HCT116 (cell line): ENCODE data around the gene MICAL1. TPM values are rescaled to one million over a fixed set of nuclear protein-coding genes. Genes with fewer than 3 reads are reported as not detected.

ENCODE experiments used
- ATAC-seq: fragments of 200-7000 bp; cut with Tn5 transposase; 2 replicates; pipeline ENCODE4 v1.9.1; 2020; ENCODE audit warnings: mild to moderate bottlenecking, moderate library complexity
- BruUV-seq: library from RNA; stranded (reverse); fragments of 400-500 nt; replicated peaks from 2 replicates; lab custom pipeline; 2021; lab: Mats Ljungman, UMichigan
- CTCF ChIA-PET: fragments of 300-600 bp; sonication (Branson Sonifier 250); formaldehyde crosslinking; loops from one replicate; lab custom pipeline; 2021; ENCODE audit warnings: antibody characterized with exemption; lab: Charles Lee
- POLR2A ChIA-PET: fragments of 300-600, 350-600 bp; sonication (Branson Sonifier 250); formaldehyde crosslinking; loops from one replicate; lab custom pipeline; 2021; ENCODE audit warnings: antibody characterized with exemption; lab: Charles Lee
- RAD21 ChIA-PET, 2 experiments: fragments of 300-600 bp; sonication (Branson Sonifier 250); formaldehyde crosslinking; loops; one replicate each; lab custom pipeline; 2023; ENCODE audit warnings: low total read pairs in 2 of 2; ENCODE audit not compliant: uncharacterized antibody in 2 of 2, unreplicated experiment in 2 of 2, low non-redundant PET in 1 of 2; lab: Charles Lee
- DNase-seq: peaks from one replicate; pipeline ENCODE4 v3.0.0-alpha.2; 2010; ENCODE audit warnings: low read depth, low spot score
- H2AFZ ChIP-seq: fragments of 200-600 bp; shearing (Covaris generic), sonication (generic); 2 replicates; pipeline ENCODE4 v1.6.1; 2017; ENCODE audit warnings: low read depth, mixed run types, mixed read lengths, antibody characterized with exemption, low read length; ENCODE audit not compliant: poor library complexity, severe bottlenecking
- H3K27ac ChIP-seq: 2 replicates; pipeline ENCODE4 v1.5.1; 2012; ENCODE audit warnings: low read depth, low read length
- H3K27me3 ChIP-seq: fragments of 200-600 bp; sonication (generic); 2 replicates; pipeline ENCODE4 v1.6.1; 2016; ENCODE audit warnings: mixed run types, low read length, mixed read lengths; ENCODE audit not compliant: insufficient read depth
- H3K36me3 ChIP-seq, 2 experiments: fragments of 200-500 bp in 1 of 2; fragments of 200-600 bp in 1 of 2; sonication (Bioruptor generic) in 1 of 2; sonication (generic) in 1 of 2; 2 replicates each; pipeline versions ENCODE4 v1.5.1 to v1.6.1; 2014 to 2016; ENCODE audit warnings: low read length in 2 of 2, inconsistent platforms in 1 of 2, mixed read lengths in 1 of 2, mixed run types in 1 of 2; ENCODE audit not compliant: insufficient read depth in 2 of 2, control insufficient read depth in 1 of 2
- H3K4me1 ChIP-seq, 2 experiments: fragments of 200-600 bp in 1 of 2; sonication (generic) in 1 of 2; 2 replicates each; pipeline versions ENCODE4 v1.5.1 to v1.6.1; 2012 to 2017; ENCODE audit warnings: low read length in 2 of 2, inconsistent platforms in 1 of 2, mild to moderate bottlenecking in 1 of 2, mixed read lengths in 1 of 2, mixed run types in 1 of 2, moderate library complexity in 1 of 2; ENCODE audit not compliant: insufficient read depth in 2 of 2, control insufficient read depth in 1 of 2
- H3K4me2 ChIP-seq: fragments of 200-600 bp; sonication (generic); 2 replicates; pipeline ENCODE4 v1.6.1; 2017; ENCODE audit warnings: mixed run types, low read length, mixed read lengths
- H3K4me3 ChIP-seq, 2 experiments: fragments of 200-600 bp in 1 of 2; sonication (generic) in 1 of 2; replicated peaks in 1 of 2; 2 replicates each; pipeline ENCODE4 v1.5.1; 2011 to 2016; ENCODE audit warnings: low read length in 2 of 2, control low read depth in 1 of 2, low read depth in 1 of 2, mild to moderate bottlenecking in 1 of 2, mixed read lengths in 1 of 2, mixed run types in 1 of 2
- H3K79me2 ChIP-seq: fragments of 200-600 bp; sonication (generic); 2 replicates; pipeline ENCODE4 v1.6.1; 2017; ENCODE audit warnings: mild to moderate bottlenecking, mixed run types, low read length, moderate library complexity, mixed read lengths; ENCODE audit not compliant: insufficient read depth
- H3K9ac ChIP-seq: fragments of 200-600 bp; sonication (generic); 2 replicates; pipeline ENCODE4 v1.6.1; 2016; ENCODE audit warnings: low read length, mixed read lengths
- H3K9me2 ChIP-seq: fragments of 200-600 bp; sonication (generic), shearing (Covaris generic); 2 replicates; pipeline ENCODE4 v1.6.1; 2017; ENCODE audit warnings: mixed run types, mild to moderate bottlenecking, moderate library complexity; ENCODE audit not compliant: insufficient read depth
- H3K9me3 ChIP-seq, 2 experiments: fragments of 200-500 bp in 1 of 2; fragments of 200-600 bp in 1 of 2; sonication (Bioruptor generic) in 1 of 2; sonication (generic) in 1 of 2; 2 replicates each; pipeline ENCODE4 v1.6.1; 2014 to 2017; ENCODE audit warnings: low read length in 2 of 2, mixed read lengths in 2 of 2, inconsistent platforms in 1 of 2, low read depth in 1 of 2, mild to moderate bottlenecking in 1 of 2, mixed run types in 1 of 2, moderate library complexity in 1 of 2; ENCODE audit not compliant: control insufficient read depth in 1 of 2, insufficient read depth in 1 of 2
- H4K20me1 ChIP-seq: fragments of 200-600 bp; sonication (generic), shearing (Covaris generic); 2 replicates; pipeline ENCODE4 v1.6.1; 2017; ENCODE audit warnings: mixed run types, mild to moderate bottlenecking, moderate library complexity; ENCODE audit not compliant: insufficient read depth
- CBX3 ChIP-seq: IDR thresholded peaks from 2 replicates; pipeline ENCODE4 v1.6.1; 2012; ENCODE audit warnings: low read depth
- EGR1 ChIP-seq: IDR thresholded peaks from 2 replicates; pipeline ENCODE4 v1.6.1; 2012; ENCODE audit warnings: low read depth
- ELF1 ChIP-seq: IDR thresholded peaks from 2 replicates; pipeline ENCODE4 v1.6.1; 2012; ENCODE audit warnings: low read depth, borderline replicate concordance
- FOSL1 ChIP-seq: IDR thresholded peaks from 2 replicates; pipeline ENCODE4 v1.6.1; 2012; ENCODE audit warnings: low read depth
- JUND ChIP-seq: IDR thresholded peaks from 2 replicates; pipeline ENCODE4 v1.6.1; 2012
- MAX ChIP-seq: IDR thresholded peaks from 2 replicates; pipeline ENCODE4 v1.6.1; 2012
- POLR2A ChIP-seq: IDR thresholded peaks from 2 replicates; pipeline ENCODE4 v1.7.0; 2011; ENCODE audit warnings: borderline replicate concordance; ENCODE audit not compliant: insufficient read depth, insufficient read length; ENCODE audit errors: extremely low read depth
- REST ChIP-seq: IDR thresholded peaks from 2 replicates; pipeline ENCODE4 v1.6.1; 2012; ENCODE audit warnings: low read depth
- SIN3A ChIP-seq: IDR thresholded peaks from 2 replicates; pipeline ENCODE4 v1.6.1; 2012; ENCODE audit warnings: low read depth
- SRF ChIP-seq: IDR thresholded peaks from 2 replicates; pipeline ENCODE4 v1.6.1; 2012; ENCODE audit warnings: low read depth
- TCF7L2 ChIP-seq: IDR thresholded peaks from 2 replicates; pipeline ENCODE4 v1.7.0; 2011; ENCODE audit warnings: borderline replicate concordance, inconsistent platforms; ENCODE audit not compliant: insufficient read depth, insufficient read length; ENCODE audit errors: extremely low read depth
- YY1 ChIP-seq: IDR thresholded peaks from 2 replicates; pipeline ENCODE4 v1.6.1; 2011; ENCODE audit warnings: low read length, low read depth, moderate library complexity, mild to moderate bottlenecking; ENCODE audit not compliant: insufficient replicate concordance; ENCODE audit errors: extremely low read depth
- ZBTB33 ChIP-seq: IDR thresholded peaks from 2 replicates; pipeline ENCODE4 v1.6.1; 2011; ENCODE audit warnings: mild to moderate bottlenecking, low read length, moderate library complexity; ENCODE audit not compliant: insufficient replicate concordance; ENCODE audit errors: extremely low read depth
- ZNF274 ChIP-seq: fragments of 200-500 bp; sonication (Bioruptor generic); IDR thresholded peaks from 2 replicates; pipeline ENCODE4 v1.6.1; 2014; ENCODE audit warnings: mild to moderate bottlenecking, low read depth, low read length, inconsistent platforms
- intact Hi-C: fragments of 100-400 bp; cut with micrococcal nuclease; formaldehyde crosslinking; loops from 2 replicates; pipeline ENCODE4 v1.10.0; 2022
- total RNA-seq: library from RNA; stranded (reverse); gene quantifications from one replicate; pipeline ENCODE4 v1.2.1, GENCODE V29; 2021; ENCODE audit not compliant: unreplicated experiment
- TF ChIP-seq, protein P1 (sequence below): IDR thresholded peaks from 2 replicates; pipeline ENCODE4 v1.6.1; 2012
- TF ChIP-seq, protein P2 (sequence below), 3 experiments: fragments of 200-600 bp in 1 of 3; sonication (generic) in 1 of 3; IDR thresholded peaks in 2 of 3; conservative IDR thresholded peaks in 1 of 3; 2 replicates each; pipeline ENCODE4 v1.5.1; 2012 to 2017; ENCODE audit warnings: low read depth in 2 of 3, low read length in 2 of 3, antibody characterized with exemption in 1 of 3, borderline replicate concordance in 1 of 3, control low read depth in 1 of 3, mild to moderate bottlenecking in 1 of 3, mixed read lengths in 1 of 3, mixed run types in 1 of 3, moderate library complexity in 1 of 3; ENCODE audit not compliant: insufficient read depth in 1 of 3

Gene MICAL1
- total RNA-seq, 1 experiment from 2014 or later: 23.9 TPM

DNA sequence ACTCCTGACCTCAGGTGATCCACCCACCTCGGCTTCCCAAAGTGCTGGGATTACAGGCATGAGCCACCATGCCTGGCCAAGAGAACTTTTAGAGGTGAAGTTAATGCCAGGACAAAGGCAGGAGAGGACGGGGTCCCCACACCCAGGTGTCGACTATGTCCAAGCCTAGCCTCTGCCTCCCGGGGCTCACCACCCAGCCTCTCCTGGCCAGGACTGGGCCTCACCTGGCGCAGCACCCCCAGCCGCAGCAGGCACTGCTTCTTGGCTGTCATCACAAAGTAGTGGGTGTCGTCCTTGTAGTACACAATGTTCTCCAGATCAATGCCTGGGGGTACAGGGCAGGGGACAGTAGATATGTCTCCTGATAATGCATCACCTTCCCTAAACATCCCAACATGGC lies 4.2 kb downstream of the MICAL1 start:
- H3K9me2 ChIP-seq: no peaks in the 10 kb centered on the region
- DNase-seq (no peak), ATAC-seq (no peak)
- no TSS peak for BruUV-seq
- no peaks in the 10 kb centered on the region for H3K79me2 ChIP-seq
- H3K36me3 ChIP-seq: peaks cover 0 to 5% of the 10 kb centered on the region in 2 experiments; a peak in 1 of 4 replicates
- H3K27ac ChIP-seq: no peak overlapping the region
- ChIA-PET RAD21 (no interaction called here), CTCF (no interaction called here), POLR2A (no interaction called here)
- TF ChIP-seq CBX3 (no peak), REST (no peak), ZNF274 (no peak), SIN3A (no peak), TCF7L2 (no peak), FOSL1 (no peak), POLR2A (no peak), ZBTB33 (no peak), YY1 (no peak), MAX (no peak), JUND (no peak), SRF (no peak), EGR1 (no peak), ELF1 (no peak)
- TF ChIP-seq, protein P1, sequence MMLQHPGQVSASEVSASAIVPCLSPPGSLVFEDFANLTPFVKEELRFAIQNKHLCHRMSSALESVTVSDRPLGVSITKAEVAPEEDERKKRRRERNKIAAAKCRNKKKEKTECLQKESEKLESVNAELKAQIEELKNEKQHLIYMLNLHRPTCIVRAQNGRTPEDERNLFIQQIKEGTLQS: no peak
- TF ChIP-seq, protein P2, sequence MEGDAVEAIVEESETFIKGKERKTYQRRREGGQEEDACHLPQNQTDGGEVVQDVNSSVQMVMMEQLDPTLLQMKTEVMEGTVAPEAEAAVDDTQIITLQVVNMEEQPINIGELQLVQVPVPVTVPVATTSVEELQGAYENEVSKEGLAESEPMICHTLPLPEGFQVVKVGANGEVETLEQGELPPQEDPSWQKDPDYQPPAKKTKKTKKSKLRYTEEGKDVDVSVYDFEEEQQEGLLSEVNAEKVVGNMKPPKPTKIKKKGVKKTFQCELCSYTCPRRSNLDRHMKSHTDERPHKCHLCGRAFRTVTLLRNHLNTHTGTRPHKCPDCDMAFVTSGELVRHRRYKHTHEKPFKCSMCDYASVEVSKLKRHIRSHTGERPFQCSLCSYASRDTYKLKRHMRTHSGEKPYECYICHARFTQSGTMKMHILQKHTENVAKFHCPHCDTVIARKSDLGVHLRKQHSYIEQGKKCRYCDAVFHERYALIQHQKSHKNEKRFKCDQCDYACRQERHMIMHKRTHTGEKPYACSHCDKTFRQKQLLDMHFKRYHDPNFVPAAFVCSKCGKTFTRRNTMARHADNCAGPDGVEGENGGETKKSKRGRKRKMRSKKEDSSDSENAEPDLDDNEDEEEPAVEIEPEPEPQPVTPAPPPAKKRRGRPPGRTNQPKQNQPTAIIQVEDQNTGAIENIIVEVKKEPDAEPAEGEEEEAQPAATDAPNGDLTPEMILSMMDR (IDR thresholded peaks at IDR 0.05 in 2 of 3, conservative IDR thresholded peaks at IDR 0.05 in 1 of 3; ENCODE audit: borderline replicate concordance in 1 of 3, insufficient read depth in 1 of 3, low read depth in 2 of 3, low read length in 2 of 3): no peak
- no peaks in the 10 kb centered on the region for H3K9me3 ChIP-seq
- no peaks in the 10 kb centered on the region for H4K20me1 ChIP-seq
- H3K4me2 ChIP-seq: no peak overlapping the region
- no peak overlapping the region for H3K9ac ChIP-seq
- no peaks in the 10 kb centered on the region for H3K27me3 ChIP-seq
- no peak overlapping the region for H2AFZ ChIP-seq
- intact Hi-C loops: no loop called here
- H3K4me1 ChIP-seq: peaks cover 4 to 18% of the 10 kb centered on the region in 2 experiments; a peak in 3 of 4 replicates
- no peak overlapping the region for H3K4me3 ChIP-seq
